DMS153 (cell line): ENCODE data around the gene ARHGAP22.
A peak's percentile ranks its signal among the peaks of the same experiment; 100 is the strongest.

Experiments
- DNase-seq: peaks from one replicate; lab custom pipeline; 2025; lab: John Stamatoyannopoulos, UW

ARHGAP22 gene

DNA sequence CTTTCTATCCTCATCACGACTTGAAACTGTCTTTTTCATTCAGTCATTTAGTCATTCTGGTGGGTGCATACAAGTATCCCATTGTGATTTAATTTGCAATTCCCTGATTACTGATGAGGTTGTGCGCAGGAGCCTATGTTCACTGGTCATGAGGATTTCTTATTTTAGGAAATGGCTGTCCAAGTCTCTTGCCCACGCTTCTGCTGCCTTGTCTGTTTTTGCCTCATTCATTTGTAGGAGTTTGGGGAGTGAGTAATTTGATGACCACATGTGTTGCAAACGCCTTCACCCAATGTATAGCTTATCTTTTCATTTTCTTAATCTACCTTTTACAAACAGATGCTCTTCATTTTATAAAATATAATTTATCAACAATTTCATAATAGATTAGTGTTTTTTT, 127.3 kb downstream of the ARHGAP22 start:
- DNase-seq, result no peak

DNA sequence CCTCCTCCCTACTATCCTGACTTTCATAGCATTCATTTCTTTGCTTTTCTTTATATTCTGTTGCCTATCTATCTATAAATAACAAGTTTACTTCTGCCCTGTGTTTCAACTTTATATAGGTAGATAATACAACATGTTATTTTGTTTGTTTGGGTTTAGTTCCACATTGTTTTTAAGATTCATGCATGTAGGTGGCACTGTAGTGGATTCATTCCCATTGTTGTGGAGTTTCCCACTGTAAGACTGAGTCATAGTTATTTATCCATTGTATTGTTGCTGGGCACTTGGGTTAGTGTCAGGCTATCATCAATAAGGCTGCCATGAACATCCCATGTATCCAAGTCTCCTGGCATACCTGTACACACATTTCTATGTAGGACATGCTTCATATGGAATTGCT, 127.7 kb downstream of the ARHGAP22 start:
- DNase-seq, result no peak

DNA sequence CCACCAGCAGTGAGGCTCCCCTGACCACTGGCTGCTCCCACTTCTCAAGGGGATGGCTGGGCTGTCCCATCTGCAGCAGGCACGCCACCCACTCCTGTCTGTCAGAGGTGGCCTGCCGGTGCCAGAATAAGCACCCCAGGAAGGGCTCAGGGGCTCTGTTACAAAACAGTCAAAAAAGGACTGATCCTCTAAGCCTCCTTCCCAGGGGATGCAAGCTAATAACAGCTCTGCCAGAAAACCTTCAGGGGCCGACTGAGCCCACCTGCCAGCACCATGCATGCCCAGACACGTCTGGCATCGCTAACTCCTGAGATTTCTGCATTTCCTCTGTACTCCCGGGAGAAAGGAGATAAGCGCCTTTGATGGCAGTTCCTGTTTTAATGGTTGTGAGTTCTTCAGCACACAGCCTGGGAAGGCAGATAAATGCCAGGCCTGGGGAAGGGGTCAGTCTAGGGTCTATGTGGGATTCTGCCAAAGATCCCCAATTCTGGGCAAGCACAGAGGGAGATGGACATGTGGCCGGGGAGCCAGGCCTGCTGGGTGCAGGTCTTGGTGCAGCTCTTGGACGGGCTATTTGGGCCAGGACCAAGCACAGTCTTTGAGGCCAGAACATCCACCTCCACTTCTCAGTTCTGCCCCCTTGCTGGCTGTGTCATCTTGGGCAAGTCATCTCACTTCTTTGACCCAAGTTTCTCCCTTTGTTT, 128.4 kb downstream of the ARHGAP22 start:
- DNase-seq, result no peak

DNA sequence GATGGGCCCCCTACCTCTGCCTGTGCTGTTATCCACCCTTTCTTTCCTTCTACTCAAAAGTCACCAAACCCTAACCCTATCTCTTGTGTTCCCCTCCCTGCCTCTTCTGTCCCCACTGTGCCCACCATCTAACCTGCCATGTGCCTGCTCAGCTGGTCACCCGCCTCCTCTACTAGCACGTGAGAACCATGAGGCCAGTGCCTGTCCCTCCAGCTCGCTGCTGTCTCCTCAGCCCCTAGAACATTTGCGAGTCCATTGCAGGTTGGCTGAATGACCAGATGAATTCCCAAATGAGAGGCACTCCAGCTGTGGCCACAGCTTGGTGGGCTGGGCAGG, 129.0 kb downstream of the ARHGAP22 start:
- no peak for DNase-seq

DNA sequence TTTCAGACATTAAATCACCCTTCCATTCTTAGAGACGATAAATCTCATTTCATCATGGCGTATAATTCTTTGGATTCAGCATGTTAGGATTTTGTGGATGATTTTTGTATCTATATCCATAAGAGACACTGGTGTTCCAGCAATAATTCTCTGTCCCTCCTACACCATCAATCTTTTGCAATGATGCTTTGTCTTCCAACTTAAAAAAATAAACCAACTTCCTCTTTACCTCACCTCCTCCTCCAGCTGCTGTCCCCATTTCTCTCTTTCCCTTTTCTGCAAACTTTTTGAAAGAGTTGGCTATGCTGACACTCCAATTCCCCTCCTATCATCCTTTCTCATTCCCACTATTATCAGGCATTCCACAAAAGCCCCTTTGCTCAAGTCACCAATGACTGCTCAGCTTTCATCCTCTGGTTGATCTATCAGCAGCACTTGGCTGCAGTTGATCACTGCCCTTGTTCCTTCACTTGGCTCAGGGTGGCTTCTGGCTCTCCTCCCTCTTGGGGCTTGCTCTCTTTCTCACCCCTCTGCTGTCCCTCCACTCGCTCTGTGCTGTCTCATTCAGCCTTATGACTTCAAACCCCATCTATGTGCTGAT, 130.0 kb downstream of the ARHGAP22 start:
- no peak for DNase-seq

DNA sequence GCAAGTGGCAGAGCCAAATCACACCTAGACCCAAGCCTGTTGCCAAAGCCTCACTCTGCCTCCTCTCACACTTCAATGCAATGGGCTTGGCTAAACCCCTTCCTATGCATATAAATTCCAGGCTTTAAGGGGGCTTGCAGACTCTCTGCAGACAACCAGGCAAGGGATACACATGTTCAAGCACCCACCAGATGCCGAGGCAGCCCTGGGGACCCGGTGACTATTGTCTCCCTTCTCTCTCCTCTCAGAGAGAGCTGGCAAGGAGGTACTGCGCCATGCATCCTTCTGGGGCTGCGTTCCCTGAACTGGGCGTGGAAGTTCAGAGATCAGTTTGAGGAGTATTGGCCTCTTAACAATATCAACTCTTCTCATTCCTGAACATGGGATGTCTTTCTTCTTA, 131.2 kb downstream of the ARHGAP22 start:
- no peak for DNase-seq

DNA sequence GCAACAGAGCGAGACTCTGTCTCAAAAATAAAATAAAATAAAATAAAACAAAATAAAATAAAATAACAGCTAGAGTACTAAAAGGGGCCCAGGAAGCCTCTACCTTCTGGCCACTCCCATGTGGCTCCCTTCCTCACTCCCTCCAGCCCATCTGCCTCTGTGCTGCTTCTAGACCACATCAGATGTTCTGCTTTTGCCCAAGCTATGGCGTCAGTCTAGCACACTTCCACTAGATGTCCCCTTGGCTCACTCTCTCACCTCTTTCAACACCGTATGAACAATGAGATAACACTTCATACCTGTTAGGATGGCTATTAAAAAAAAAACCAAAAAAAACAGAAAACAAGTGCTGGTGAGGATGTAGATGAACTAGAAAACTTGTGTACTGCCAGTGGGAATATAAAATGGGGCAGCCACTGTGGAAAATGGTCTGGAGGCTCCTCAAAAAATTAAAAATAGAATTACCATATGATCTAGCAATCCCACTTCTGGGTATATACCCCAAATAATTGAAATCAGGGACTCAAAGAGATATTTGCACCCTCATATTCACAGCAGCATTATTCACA, 132.3 kb downstream of the ARHGAP22 start:
- no peak for DNase-seq

DNA sequence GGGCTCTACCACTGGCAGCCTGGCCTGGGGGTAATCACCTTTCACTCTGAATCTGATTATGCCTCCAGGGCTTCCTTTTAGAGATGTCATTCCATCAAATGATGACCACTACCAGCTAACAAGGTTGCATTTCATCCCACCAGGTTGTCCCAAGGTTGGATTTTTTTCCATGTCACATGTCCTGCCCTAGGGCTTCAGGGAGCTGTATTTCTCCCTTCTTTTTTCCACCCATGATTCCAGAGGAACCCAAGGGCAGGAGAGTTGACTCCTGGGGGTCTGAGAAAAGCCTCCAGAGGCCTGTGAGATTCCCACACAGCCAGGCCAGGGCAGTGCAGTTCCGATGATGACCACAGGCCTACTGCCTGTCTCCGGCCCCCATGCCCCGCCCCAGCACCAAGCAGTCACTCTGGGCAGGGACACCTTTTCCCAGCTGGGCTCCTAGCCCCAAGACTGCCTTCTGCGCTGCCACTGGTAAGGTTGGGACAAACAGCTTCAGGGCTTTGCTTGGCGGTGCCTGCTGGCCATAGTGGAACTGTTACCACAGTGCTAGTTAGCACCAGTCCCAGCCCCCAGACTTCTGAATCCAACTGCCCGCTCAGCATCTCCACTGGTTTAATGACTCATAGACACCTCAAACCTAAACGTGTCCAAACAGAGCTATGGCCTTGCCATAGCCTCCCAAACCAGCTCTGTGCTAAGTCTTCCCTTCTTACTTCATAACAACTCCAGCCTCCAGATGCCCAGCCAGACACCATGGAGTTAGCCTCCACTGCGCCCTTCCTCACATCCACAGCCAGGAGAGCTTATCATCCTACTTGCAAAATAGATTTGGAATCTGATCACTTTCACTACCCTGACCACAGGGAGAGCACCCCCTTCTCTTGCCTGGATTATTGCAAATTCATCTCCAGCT, 133.7 kb downstream of the ARHGAP22 start:
- no peak for DNase-seq

DNA sequence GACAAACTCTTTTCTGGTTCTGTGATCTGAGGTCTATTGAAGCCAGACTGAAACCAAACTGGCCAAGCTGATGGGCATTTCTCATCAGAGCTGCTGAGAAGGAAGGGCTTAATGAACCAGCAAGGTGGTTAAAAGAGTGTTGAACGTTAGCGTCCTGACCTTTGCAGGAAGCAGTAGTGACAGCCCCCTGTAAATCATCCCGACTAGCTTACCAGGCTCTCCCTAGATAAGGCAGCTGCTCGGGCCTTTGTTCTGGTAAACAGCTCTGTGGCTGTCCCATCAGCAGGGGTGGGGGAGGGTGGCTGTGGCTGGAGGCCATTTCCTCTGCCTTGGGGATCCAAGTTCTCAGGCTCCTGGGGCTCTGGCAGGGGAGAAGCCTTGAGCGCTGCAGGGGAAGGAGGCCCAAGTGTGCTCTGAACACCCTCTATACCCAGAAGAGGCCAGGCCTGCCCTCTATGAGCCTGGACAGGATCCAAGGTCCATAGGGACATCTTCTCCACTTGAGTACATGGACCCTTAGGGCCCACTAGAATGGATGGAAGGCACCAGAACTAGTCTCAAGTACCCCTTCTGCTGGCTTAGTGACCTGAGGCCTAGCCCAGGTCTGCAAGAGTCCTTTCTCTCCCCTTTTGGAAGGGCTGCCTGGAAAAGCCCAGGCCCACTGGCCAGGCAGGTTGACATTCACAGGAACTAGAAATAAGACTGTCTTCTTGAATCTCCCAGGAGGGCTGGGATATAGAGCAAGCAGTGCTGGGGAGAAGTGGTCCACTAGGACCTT, 134.6 kb downstream of the ARHGAP22 start:
- peak; percentile 34 for DNase-seq

DNA sequence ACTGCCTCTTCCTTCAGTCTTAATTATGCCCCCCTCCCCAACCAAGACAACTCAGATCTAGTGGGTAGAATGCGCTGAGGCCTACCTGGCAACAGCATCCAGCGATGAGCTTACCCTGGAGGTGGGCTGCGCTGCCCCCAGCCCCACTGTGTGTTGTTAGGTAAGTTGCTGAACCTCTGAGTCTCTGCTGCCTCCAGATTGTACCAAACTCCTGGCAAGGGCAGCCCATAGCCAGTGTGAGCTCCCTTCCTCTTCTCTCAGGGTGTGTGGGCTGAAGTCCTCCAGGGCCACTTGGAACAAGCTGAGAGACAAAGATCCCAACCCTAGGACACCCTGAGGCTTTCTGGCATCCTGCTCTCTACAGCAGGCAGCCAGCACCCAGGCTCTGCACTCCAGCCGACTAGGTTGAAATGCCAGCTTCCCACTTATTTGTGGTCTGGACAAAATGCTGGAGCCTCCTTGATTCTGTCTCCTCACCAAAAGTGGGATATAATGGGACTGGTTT, 135.3 kb downstream of the ARHGAP22 start:
- no peak for DNase-seq

DNA sequence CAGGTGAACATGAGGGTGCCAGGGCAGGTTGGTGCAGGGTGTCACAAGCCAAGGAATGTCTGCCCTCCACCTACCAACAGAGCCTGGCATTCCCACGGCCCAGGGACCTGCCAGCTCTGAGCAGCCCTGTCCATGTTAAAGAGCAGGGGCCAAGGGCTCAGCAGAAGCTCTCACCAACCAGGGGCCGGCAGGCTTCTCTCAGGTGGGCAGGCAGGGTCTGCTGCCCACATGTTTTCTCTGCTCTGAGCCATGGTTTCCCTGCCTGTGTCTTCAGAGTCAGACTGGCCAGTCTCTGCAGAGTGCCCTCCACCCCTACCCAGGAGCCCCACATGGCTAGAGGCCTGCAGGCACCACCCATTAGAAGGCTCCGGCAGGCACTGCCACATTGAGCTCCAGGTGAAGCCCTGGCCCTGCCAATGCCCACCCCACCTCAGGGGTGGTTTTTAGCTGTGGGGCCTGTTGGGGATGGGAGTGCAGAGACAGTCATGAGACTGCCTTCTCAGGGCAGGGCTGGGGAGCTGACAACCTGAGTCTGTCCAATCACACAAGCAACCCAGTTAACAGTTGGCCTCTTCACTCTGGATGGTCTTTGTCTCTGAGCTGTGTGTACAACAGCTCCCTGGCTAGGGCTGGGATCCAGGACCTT, 135.9 kb downstream of the ARHGAP22 start:
- DNase-seq, result peak; percentile 5

DNA sequence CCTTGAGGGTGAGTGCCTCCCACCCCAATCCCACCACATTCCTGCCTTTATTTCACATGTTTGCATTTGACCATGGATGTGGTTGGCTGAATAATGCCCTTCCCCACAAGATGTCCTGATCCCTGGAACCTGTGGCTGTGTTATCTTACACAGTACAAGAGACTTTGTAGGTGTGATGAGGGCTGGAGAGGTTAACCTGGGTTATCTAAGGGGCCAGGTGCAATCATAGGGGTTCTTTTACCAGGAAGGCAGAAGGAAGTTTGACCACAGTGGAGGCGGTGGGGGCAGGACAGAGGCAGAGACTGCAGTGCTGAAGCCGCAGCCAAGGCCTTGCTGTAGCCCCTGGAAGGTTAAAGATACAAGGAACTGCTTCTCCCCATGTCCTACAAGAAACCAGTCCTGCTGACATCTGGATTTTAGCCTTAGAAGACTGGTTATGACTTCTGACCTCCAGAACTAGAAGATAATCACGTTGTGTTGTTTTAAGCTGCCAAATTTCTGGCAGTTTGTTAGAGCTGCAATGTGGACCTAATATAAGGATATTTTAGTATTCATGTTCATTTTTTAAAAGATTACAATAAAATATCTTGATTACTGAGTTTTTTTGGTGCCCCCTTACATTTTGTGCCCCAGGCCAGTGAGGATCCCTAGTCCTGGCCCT, 136.6 kb downstream of the ARHGAP22 start:
- DNase-seq, result no peak

DNA sequence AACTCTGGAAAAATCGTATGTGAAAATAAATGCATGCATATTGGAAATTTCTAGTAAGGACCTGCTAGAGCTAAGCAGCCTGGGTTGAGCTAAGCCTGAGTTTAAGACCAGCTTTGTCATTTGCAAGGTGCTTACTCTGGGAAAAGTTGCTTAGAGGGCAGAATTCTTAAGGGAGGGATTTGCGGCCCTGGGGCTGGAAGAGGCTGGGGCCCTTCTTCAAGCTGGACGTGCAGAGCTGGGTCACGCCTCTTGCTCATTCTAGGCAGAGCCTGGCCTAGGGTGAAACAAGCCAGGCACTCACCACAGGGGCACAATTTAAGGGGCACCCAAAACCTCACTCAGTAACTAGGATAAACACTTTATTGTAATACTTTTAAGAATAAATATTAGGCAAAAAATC, 137.2 kb downstream of the ARHGAP22 start:
- DNase-seq, result no peak

DNA sequence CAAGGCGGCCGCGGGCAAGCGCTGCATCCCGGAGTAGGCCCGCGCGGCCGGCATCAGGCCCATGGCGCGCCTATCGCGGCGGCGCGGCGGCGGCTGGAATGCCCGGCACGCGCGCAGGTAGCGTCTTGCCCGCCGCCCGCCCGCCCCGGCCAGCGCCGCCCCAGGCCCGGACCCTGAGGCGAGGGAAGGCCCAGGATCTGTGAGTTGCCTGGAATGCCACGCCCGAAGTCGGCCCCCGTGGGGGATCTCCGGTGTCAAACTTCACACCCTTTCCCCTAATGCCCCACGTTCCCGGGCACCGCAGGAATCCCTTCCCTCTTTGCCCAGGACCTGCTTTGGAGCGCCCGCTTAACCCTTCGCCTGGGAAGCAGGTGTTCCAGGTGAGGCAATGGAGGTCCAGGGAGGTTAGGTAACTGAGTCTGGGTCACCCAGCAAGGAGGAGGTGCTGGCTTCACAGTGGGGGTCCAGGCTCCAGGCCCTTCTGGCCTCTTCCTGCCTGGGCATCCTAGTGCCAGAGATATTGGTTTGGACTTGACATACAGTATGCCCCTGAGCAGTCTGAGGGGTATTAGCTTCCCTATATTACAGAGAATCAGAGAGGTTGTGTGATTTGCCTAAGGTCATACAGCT, 138.1 kb downstream of the ARHGAP22 start:
- DNase-seq, result no peak

DNA sequence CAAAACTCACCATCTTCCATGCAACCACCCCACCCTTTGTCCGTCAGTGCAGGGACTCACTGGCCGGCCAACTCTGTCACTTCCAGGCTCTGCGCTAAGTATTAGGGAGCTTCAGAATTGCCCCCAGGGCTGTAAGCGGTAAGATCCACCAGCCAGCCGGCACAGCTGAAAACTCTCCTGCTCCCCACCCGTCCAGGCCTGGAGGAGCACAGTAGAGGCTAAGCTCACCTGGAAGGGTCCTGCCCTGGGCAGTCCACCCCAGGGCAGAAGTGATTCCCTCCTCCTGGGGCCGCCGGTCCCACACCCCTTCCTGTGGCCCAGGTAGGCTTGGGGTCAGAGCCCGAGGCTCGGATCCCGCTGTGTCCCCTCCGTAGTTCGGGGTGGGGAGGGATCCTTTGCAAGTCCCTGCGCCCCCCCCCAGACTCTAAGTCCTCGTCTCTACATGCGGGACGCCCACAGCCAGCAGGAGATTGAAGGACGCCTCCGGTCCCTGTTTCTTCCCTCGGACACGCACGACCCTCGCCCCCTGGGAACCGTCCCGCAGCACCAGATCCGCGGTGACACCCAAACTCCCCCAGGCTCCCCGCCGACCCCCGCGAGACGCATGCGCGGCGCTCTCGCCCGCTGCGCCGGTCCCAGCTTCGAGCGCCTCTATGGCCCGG, 138.9 kb downstream of the ARHGAP22 start:
- DNase-seq, result no peak

DNA sequence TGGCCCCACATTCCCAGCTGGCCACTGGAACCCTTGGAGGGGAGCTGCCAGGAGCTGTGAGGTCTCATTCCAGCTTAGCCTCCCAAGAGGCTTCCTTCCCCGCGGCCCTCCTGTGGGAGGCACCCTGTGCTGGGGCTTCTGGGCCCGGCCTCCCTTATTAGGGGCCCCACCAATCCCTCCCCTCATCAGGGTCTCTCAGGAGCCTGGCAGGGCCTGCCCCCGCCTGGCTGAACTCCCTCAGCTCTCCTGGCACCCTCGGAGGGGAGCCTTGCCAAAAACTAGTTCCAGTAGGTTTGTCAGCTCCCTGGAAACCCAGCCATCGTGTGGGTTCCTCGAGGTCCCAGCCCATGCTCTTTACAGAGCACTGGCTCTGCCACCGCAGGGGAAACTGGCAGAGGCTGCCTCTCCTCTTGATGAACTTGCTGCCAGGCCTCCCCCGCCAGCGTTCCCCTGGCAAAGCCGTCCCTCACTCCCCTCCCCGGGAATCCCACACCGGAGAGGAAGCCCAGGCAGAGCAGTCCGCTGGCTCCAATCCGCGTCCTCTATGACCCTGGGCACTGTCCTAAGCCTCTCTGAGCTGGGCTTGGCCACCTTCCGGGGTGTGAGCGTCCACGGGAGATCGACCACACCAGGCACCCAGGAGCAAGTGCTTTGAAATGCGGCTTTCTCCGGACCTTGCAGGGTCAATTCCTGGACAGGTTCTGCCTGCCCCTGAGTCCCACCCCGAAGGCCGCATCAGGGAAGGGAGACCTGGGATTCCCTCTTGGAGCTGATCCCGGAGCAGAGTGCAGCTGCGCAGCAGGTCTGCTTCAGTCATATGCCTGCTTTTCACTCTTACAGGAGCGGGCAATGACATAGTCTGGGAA, 139.8 kb downstream of the ARHGAP22 start:
- DNase-seq, result no peak

DNA sequence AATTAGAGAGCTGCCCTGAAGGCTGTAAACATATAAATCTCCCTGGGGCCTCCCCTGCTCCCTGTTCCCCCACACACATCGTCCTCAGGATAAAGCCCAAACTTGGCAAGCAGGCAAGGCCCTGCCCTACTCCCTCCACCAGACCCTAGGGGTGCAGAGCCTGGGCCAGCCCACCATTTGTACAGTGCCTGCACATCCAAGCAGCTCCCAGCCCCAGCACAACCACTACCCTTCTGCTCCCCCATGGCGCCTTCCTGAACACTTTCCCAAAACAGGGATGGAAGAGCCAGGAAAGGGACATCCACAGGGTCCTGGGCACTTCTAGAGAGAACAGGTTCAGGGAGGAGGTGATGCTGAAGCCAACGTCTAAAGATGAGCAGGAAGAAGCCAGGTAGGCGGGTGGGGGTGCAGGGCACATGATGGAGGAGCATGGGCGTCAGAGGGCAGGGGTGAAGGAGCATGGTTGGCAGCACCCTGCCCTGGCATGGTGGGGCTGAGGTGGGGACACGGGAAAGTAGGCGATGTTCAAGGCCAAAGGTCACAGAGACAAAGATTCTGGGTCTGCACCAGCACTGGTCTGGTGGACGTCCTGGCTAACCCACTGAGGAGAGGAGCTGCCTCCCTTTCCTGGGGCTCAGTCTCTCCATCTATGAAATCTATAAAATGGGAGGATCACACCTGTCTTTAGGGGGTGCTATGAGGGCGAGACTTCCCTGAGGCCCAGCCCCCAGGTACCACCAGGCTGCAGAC, 140.6 kb downstream of the ARHGAP22 start:
- no peak for DNase-seq
